Bronchial epithelial cell (primary cell): ENCODE measurements around the gene ME1. TPM values are rescaled to one million over a fixed set of nuclear protein-coding genes. Genes with fewer than 3 reads are reported as not detected.
A peak's percentile ranks its signal among the peaks of the same experiment; 100 is the strongest.

ENCODE experiments used
- DNase-seq: peaks from one replicate; pipeline ENCODE4 v3.0.0-alpha.2; 2010; ENCODE audit warnings: low read depth
- FAIRE-seq: peaks from 2 replicates; lab custom pipeline; 2011; peaks lifted over from hg19 to GRCh38; lab: Jason Lieb, UNC
- H3K27me3 ChIP-seq: 2 replicates; pipeline ENCODE4 v1.5.1; 2011; ENCODE audit warnings: low read length; ENCODE audit not compliant: control insufficient read depth, insufficient read depth
- H3K36me3 ChIP-seq: 2 replicates; pipeline ENCODE4 v1.5.1; 2011; ENCODE audit warnings: low read length; ENCODE audit not compliant: control insufficient read depth, insufficient read depth
- H3K4me3 ChIP-seq: 2 replicates; pipeline ENCODE4 v1.5.1; 2011; ENCODE audit warnings: mild to moderate bottlenecking, low read depth, low read length, control low read depth
- CTCF ChIP-seq: IDR thresholded peaks from 2 replicates; pipeline ENCODE4 v1.5.1; 2011; ENCODE audit warnings: mild to moderate bottlenecking, moderate library complexity, low read length, control low read depth, inconsistent platforms; ENCODE audit not compliant: insufficient read depth, severe bottlenecking
- total RNA-seq: library from RNA; depleted of rRNA; stranded (reverse); fragments of >200 nt; gene quantifications from 2 replicates; pipeline ENCODE4 v1.2.1, GENCODE V29; 2014

The ME1 gene
- total RNA-seq, 1 donor from 2014 or later = 18.2 TPM

- no peak for TF ChIP-seq CTCF
- FAIRE-seq (no peak), DNase-seq (no peak)
- Histone ChIP-seq H3K36me3 (peaks cover 1% of the 10 kb centered on the region), H3K27me3 (no peaks in the 10 kb centered on the region), H3K4me3 (no peak overlapping the region)
Measured at GRCh38 chr6:83411731-83412130, 19.1 kb downstream of the ME1 start.

DNA sequence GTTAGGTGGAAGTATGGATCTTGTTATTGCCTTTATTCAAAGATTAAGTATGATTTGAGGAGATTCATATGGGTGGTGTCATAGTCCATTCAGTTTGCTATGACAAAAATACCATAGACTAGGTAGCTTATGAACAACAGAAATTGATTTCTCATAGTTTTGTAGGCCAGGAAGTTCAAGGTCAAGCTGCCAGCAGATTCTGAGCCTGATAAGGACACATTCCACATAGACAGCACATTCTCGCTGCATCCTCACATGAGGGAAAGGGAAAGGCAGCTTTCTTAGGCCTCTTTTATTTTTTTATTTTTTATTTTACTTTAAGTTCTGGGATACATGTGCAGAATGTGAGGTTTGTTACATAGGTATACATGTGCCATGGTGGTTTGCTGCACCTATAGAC lies 27.7 kb downstream of the ME1 start:
- no peak overlapping the region for H3K4me3 ChIP-seq
- DNase-seq (no peak), FAIRE-seq (no peak)
- TF ChIP-seq CTCF = no peak
- no peaks in the 10 kb centered on the region for H3K36me3 ChIP-seq
- no peaks in the 10 kb centered on the region for H3K27me3 ChIP-seq

DNA sequence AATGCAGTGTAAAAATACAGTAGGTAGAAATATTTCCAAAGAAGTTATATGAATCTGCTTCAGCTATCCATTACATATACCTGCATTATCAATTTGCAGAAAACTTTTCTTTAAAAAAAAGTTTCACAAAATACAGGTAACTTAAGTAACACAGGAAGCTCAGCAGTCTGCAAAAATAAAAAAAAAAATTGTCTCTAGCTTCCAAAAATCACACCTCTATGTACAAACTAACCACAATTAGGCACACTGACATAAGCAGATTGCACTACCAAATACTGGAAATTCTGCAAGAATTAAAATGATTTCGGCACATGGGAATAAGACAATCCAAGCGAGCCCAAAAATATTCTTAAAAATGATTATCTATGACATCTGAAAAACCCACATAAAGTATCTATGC lies 41.2 kb downstream of the ME1 start:
- no peak for TF ChIP-seq CTCF
- FAIRE-seq = no peak
- Histone ChIP-seq H3K36me3 (peaks cover 2% of the 10 kb centered on the region), H3K27me3 (no peaks in the 10 kb centered on the region), H3K4me3 (no peak overlapping the region)
- no peak for DNase-seq

DNA sequence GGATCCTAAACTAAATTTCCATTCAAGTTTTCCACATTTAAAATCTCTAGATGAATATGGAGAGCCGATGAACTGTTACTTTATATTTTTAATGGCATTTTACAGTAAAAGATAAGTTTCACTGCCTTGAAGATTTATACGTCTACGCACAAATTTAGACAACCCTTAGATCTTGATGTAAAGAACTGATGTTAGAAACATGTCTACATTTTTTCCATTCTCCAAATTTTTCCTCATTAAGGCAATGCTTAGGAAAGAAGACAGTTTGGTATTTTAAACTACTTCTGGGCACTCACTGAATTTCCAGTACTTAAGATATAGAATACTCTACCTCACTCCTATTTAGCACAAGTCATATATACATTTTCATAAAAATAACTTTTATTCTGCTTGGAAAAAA lies 45.4 kb downstream of the ME1 start:
- Histone ChIP-seq H3K27me3 (no peaks in the 10 kb centered on the region), H3K36me3 (no peaks in the 10 kb centered on the region), H3K4me3 (no peak overlapping the region)
- no peak for TF ChIP-seq CTCF
- DNase-seq = no peak
- FAIRE-seq = no peak

- DNase-seq (no peak), FAIRE-seq (no peak)
- TF ChIP-seq CTCF = no peak
- Histone ChIP-seq H3K27me3 (no peaks in the 10 kb centered on the region), H3K4me3 (no peak overlapping the region), H3K36me3 (no peaks in the 10 kb centered on the region)
Measured at GRCh38 chr6:83384751-83385150, 46.1 kb downstream of the ME1 start.

GRCh38 chr6:83381949-83382348 lies 48.9 kb downstream of the ME1 start:
- Histone ChIP-seq H3K27me3 (no peaks in the 10 kb centered on the region), H3K4me3 (no peak overlapping the region), H3K36me3 (no peaks in the 10 kb centered on the region)
- no peak for FAIRE-seq
- TF ChIP-seq CTCF = no peak
- DNase-seq = peak; percentile 22
